Measurements from ENCODE around the gene PNMA8C.
"Not testable (repeated sequence)": the region's sequence is repeated elsewhere in the genome, so short reads cannot be mapped to it uniquely, and the experiment has no call there.

The PNMA8C gene

GRCh38 chr19:46447006-46447405 is 18.3 kb upstream of the PNMA8C start:
- DNase-seq: no peak

- no peak for DNase-seq
These were observed 17.3 kb upstream of the PNMA8C start for GRCh38 chr19:46446021-46446420.

- DNase-seq: no peak
These were observed 14.2 kb upstream of the PNMA8C start for GRCh38 chr19:46442808-46443450.

- DNase-seq: no peak
These were observed 13.1 kb upstream of the PNMA8C start for GRCh38 chr19:46441866-46442265.

GRCh38 chr19:46435689-46436088 is 7.0 kb upstream of the PNMA8C start:
- DNase-seq: not testable (repeated sequence)

GRCh38 chr19:46435009-46435408 is 6.3 kb upstream of the PNMA8C start:
- DNase-seq: peak in 9 of 14 donors; percentile 16 to 70 (median 32)

- DNase-seq: not testable (repeated sequence)
These were observed 4.7 kb upstream of the PNMA8C start for GRCh38 chr19:46433470-46433869.

GRCh38 chr19:46431824-46432223 is 3.1 kb upstream of the PNMA8C start:
- no peak for DNase-seq

GRCh38 chr19:46429999-46430398 is 1.3 kb upstream of the PNMA8C start:
- no peak for DNase-seq

GRCh38 chr19:46427518-46428045 is 1.2 kb downstream of the PNMA8C start:
- DNase-seq: peak in 1 of 14 donors; percentile 44

- peak in 13 of 14 donors; percentile 12 to 81 (median 70) for DNase-seq
These were observed 2.1 kb downstream of the PNMA8C start for GRCh38 chr19:46426506-46427162.

- peak in 1 of 14 donors; percentile 48 for DNase-seq
These were observed 2.7 kb downstream of the PNMA8C start for GRCh38 chr19:46426035-46426505.

GRCh38 chr19:46423188-46423587 is 5.5 kb downstream of the PNMA8C start:
- DNase-seq: no peak

- DNase-seq: no peak
These were observed 6.4 kb downstream of the PNMA8C start for GRCh38 chr19:46422344-46422743.

GRCh38 chr19:46420056-46420455 is 8.7 kb downstream of the PNMA8C start:
- DNase-seq: no peak

- DNase-seq: peak in 11 of 14 donors; percentile 7 to 79 (median 55)
These were observed 12.7 kb downstream of the PNMA8C start for GRCh38 chr19:46415804-46416709.

GRCh38 chr19:46414899-46415298 is 13.8 kb downstream of the PNMA8C start:
- not testable (repeated sequence) for DNase-seq

- DNase-seq: peak in 8 of 14 donors; percentile 22 to 78 (median 45)
These were observed 15.3 kb downstream of the PNMA8C start, which contains the start of gene CCDC8 for GRCh38 chr19:46413262-46414031. Gene CCDC8, minus strand, starts transcription at chr19:46413564. Its CDS starts 754 bp downstream, at chr19:46412810.

GRCh38 chr19:46412650-46413261 is 16.0 kb downstream of the PNMA8C start:
- no peak for DNase-seq

GRCh38 chr19:46411925-46412649 is 16.6 kb downstream of the PNMA8C start:
- DNase-seq: no peak
